Measurements from ENCODE around the gene ACADSB. TPM values are rescaled to one million over a fixed set of nuclear protein-coding genes. Genes with fewer than 3 reads are reported as not detected.

The ACADSB gene
- total and polyA plus RNA-seq, 7 experiments from 2014 or later, result 23.7 to 47.0 (median 27.3) TPM

DNA sequence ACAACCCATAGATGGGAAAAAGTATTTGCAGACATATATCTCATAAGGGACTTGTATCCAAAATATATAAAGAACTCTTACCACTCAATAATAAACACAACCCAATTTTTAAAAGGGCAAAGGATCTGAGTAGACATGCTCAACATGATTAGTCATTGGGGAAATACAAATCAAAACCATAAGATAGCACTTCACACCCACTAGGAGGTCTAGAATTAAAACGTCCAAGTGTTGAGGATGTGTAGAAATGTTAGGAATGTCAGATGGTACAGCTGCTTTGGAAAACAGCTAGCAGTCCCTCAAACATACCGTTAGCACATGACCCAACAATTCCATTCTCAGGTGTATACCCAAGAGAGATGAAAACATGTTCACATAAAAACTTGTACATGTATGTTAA lies 20.3 kb upstream of the ACADSB start:
- Mint-ChIP-seq H3K4me1 (peaks cover 0 to 6% (median 0%) of the 10 kb centered on the region in 7 donors), H3K9me3 (no peaks in the 10 kb centered on the region), H3K27me3 (no peaks in the 10 kb centered on the region), H3K27ac (peak overlapping the region in 1 of 9 donors; percentile 71), H3K36me3 (peaks cover 3 to 9% (median 5%) of the 10 kb centered on the region in 5 donors), H3K4me3 (no peak overlapping the region)
- intact Hi-C loops (cut with micrococcal nuclease), result loop anchor here in 1 of 2 donors (10.0 kb wide), 1 partner anchor 1014 kb away; the partner anchor contains the start of gene NSMCE4A
- DNase-seq, result no peak
- H3K27me3 ChIP-seq (ENCODE audit: control insufficient read depth in 2 of 2, insufficient read depth in 2 of 2, low read length in 2 of 2), result no peaks in the 10 kb centered on the region
- no peak overlapping the region for H3K4me3 ChIP-seq (ENCODE audit: low read length)
- ATAC-seq, result no peak
- ChIA-PET POLR2A (no interaction called here), CTCF (no interaction called here)
- no peak overlapping the region for H3K27ac ChIP-seq (ENCODE audit: low read depth, low read length)
- H3K4me1 ChIP-seq (ENCODE audit: control insufficient read depth in 2 of 2, insufficient read depth in 2 of 2, low read length in 2 of 2), result no peaks in the 10 kb centered on the region
- peaks cover 0 to 16% (median 11%) of the 10 kb centered on the region in 3 experiments for H3K36me3 ChIP-seq (ENCODE audit: control insufficient read depth in 2 of 3, insufficient read depth in 3 of 3, low read length in 3 of 3)
- no peaks in the 10 kb centered on the region for H3K9me3 ChIP-seq (ENCODE audit: control insufficient read depth in 2 of 3, low read length in 3 of 3)

DNA sequence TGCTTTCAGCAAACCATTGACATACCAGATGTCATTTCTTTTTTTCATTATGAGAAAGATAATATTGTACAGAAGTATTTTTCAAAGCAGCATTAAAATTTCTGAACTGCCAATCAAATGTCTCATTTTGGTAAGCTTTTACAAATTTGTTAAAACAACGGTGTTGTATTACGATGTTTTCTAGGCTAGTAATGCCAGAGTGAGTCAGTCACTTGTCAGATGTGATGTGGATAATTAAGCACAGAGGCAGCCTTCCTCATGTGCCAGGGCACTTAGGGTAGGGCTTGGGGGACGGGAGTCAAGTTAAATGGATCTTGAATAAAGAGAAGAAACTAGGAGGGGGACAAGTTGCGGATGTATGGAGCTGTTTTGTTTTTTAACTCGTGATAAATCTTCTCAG lies 18.5 kb upstream of the ACADSB start:
- ATAC-seq (no peak), DNase-seq (no peak)
- Mint-ChIP-seq H3K9me3 (no peaks in the 10 kb centered on the region), H3K4me1 (peaks cover 0 to 3% (median 0%) of the 10 kb centered on the region in 7 donors), H3K27ac (peak overlapping the region in 4 of 9 donors; percentile 3 to 76 (median 28)), H3K27me3 (no peaks in the 10 kb centered on the region), H3K4me3 (no peak overlapping the region), H3K36me3 (peaks cover 4 to 17% (median 9%) of the 10 kb centered on the region in 5 donors)
- CTCF ChIA-PET, result interaction anchor here (1.2 kb wide), 1 partner anchor 17 kb away, joined by 3 read pairs; no protein-coding TSS in a partner anchor
- intact Hi-C loops (cut with micrococcal nuclease), result no loop called here
- H3K27ac ChIP-seq (ENCODE audit: low read depth, low read length), result no peak overlapping the region
- POLR2A ChIA-PET, result interaction anchor here (1.4 kb wide), 1 partner anchor 45 kb away, joined by 3 read pairs; no protein-coding TSS in a partner anchor
- no peaks in the 10 kb centered on the region for H3K27me3 ChIP-seq (ENCODE audit: control insufficient read depth in 2 of 2, insufficient read depth in 2 of 2, low read length in 2 of 2)
- H3K9me3 ChIP-seq (ENCODE audit: control insufficient read depth in 2 of 3, low read length in 3 of 3), result no peaks in the 10 kb centered on the region
- no peak overlapping the region for H3K4me3 ChIP-seq (ENCODE audit: low read length)
- H3K4me1 ChIP-seq (ENCODE audit: control insufficient read depth in 2 of 2, insufficient read depth in 2 of 2, low read length in 2 of 2), result no peaks in the 10 kb centered on the region
- peaks cover 4 to 33% (median 11%) of the 10 kb centered on the region in 3 experiments for H3K36me3 ChIP-seq (ENCODE audit: control insufficient read depth in 2 of 3, insufficient read depth in 3 of 3, low read length in 3 of 3)

DNA sequence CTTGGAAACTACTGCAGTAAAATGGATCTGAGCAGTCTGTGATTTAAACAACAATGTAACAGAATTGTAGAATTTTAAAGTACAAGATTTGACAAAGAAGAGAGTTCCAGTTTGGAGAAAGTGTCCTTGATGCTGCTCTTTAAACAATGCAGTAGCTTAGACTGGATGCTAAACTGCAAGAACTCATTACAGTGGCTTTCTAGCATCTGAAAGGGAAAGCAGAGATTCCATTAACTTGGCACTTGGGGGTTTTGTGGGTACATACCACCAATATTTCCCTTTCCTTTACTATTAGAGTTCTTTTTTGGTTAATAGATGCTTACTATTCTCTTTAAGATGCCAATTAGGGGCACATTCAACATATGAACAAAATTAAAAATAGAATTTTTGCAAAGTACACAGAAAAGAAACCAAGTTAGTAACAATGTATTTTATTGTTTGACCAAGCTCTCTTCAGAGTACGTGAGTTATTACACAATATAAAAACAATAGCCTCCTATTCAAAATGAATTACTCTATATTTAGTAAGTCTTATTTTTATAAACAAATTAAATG lies 16.7 kb upstream of the ACADSB start:
- H3K27me3 Mint-ChIP-seq, result no peaks in the 10 kb centered on the region
- DNase-seq (no peak), ATAC-seq (no peak)
- Histone ChIP-seq H3K9me3 (ENCODE audit: control insufficient read depth in 2 of 3, low read length in 3 of 3) (no peaks in the 10 kb centered on the region), H3K4me1 (ENCODE audit: control insufficient read depth in 2 of 2, insufficient read depth in 2 of 2, low read length in 2 of 2) (no peaks in the 10 kb centered on the region), H3K36me3 (ENCODE audit: control insufficient read depth in 2 of 3, insufficient read depth in 3 of 3, low read length in 3 of 3) (peaks cover 8 to 51% (median 11%) of the 10 kb centered on the region in 3 experiments), H3K27ac (ENCODE audit: low read depth, low read length) (no peak overlapping the region), H3K4me3 (ENCODE audit: low read length) (no peak overlapping the region), H3K27me3 (ENCODE audit: control insufficient read depth in 2 of 2, insufficient read depth in 2 of 2, low read length in 2 of 2) (no peaks in the 10 kb centered on the region)
- peak overlapping the region in 1 of 9 donors; percentile 19 for H3K27ac Mint-ChIP-seq
- intact Hi-C loops (cut with micrococcal nuclease), result no loop called here
- ChIA-PET CTCF (no interaction called here), POLR2A (interaction anchor here (0.7 kb wide), 1 partner anchor 8 kb away, joined by 3 read pairs; no protein-coding TSS in a partner anchor)
- H3K9me3 Mint-ChIP-seq, result no peaks in the 10 kb centered on the region
- H3K4me3 Mint-ChIP-seq, result no peak overlapping the region
- peaks cover 0 to 4% (median under 1%) of the 10 kb centered on the region in 7 donors for H3K4me1 Mint-ChIP-seq
- peaks cover under 1 to 26% (median 17%) of the 10 kb centered on the region in 5 donors for H3K36me3 Mint-ChIP-seq

DNA sequence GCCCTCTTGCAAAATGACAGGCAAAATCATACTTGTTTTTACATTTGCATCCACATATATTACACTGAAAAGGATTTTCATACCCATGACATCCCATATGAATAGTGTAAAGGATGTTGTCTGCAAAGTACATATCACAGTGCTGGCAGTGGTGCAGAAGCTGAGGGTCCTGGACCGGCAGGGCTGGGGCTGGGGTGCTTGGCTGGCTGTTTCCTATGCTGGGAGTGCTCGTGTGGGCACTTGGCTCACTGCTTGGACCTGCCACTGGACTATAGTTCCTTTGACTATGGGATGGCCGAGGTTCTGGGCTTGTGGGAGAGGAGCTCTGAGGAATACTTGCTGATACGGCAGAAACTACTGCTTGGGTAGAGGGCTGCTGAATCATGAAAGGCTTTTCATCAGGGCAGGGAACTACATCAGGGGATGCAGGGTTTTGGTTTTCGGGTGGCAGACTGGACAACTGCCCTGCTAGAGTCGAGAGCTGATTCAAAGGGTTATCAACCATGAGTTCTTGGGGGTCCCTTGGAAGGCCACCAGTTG lies 14.9 kb upstream of the ACADSB start:
- DNase-seq, result no peak
- peaks cover 5 to 33% (median 17%) of the 10 kb centered on the region in 5 donors for H3K36me3 Mint-ChIP-seq
- POLR2A ChIA-PET, result no interaction called here
- no peaks in the 10 kb centered on the region for H3K27me3 ChIP-seq (ENCODE audit: control insufficient read depth in 2 of 2, insufficient read depth in 2 of 2, low read length in 2 of 2)
- H3K9me3 ChIP-seq (ENCODE audit: control insufficient read depth in 2 of 3, low read length in 3 of 3), result no peaks in the 10 kb centered on the region
- H3K36me3 ChIP-seq (ENCODE audit: control insufficient read depth in 2 of 3, insufficient read depth in 3 of 3, low read length in 3 of 3), result peaks cover 11 to 65% (median 12%) of the 10 kb centered on the region in 3 experiments
- CTCF ChIA-PET, result no interaction called here
- H3K27ac ChIP-seq (ENCODE audit: low read depth, low read length), result no peak overlapping the region
- H3K4me1 Mint-ChIP-seq, result peaks cover 0 to 20% (median 10%) of the 10 kb centered on the region in 7 donors
- ATAC-seq, result no peak
- H3K27ac Mint-ChIP-seq, result peak overlapping the region in 2 of 9 donors; percentile 26 to 34
- no peaks in the 10 kb centered on the region for H3K9me3 Mint-ChIP-seq
- H3K4me3 Mint-ChIP-seq, result no peak overlapping the region
- intact Hi-C loops (cut with micrococcal nuclease), result no loop called here
- no peak overlapping the region for H3K4me3 ChIP-seq (ENCODE audit: low read length)
- no peaks in the 10 kb centered on the region for H3K27me3 Mint-ChIP-seq
- no peaks in the 10 kb centered on the region for H3K4me1 ChIP-seq (ENCODE audit: control insufficient read depth in 2 of 2, insufficient read depth in 2 of 2, low read length in 2 of 2)

DNA sequence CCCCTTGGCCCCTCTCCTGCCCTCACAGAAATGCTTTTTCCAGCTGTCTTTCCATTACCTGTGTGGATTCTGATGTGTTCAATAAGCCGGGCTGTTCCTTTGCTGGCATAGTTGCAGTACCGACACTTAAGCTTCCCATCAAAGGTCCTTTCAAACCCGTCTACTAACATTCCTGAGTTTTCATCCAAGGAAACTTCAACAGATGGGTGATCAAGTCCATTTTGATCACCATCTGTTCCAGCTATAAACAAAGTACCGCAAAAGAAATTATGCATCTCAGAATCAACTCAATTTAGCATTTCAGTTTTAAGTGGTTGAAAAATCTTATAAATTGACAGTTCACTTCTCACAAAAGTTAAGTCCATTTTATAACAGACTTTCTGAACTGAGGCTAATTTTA lies 12.9 kb upstream of the ACADSB start:
- Mint-ChIP-seq H3K36me3 (peaks cover 5 to 31% (median 17%) of the 10 kb centered on the region in 5 donors), H3K9me3 (no peaks in the 10 kb centered on the region), H3K27ac (no peak overlapping the region), H3K4me1 (peaks cover 8 to 40% (median 28%) of the 10 kb centered on the region in 7 donors), H3K4me3 (no peak overlapping the region), H3K27me3 (no peaks in the 10 kb centered on the region)
- Histone ChIP-seq H3K4me3 (ENCODE audit: low read length) (no peak overlapping the region), H3K9me3 (ENCODE audit: control insufficient read depth in 2 of 3, low read length in 3 of 3) (no peaks in the 10 kb centered on the region), H3K36me3 (ENCODE audit: control insufficient read depth in 2 of 3, insufficient read depth in 3 of 3, low read length in 3 of 3) (peaks cover 11 to 62% (median 12%) of the 10 kb centered on the region in 3 experiments), H3K27ac (ENCODE audit: low read depth, low read length) (no peak overlapping the region), H3K4me1 (ENCODE audit: control insufficient read depth in 2 of 2, insufficient read depth in 2 of 2, low read length in 2 of 2) (no peaks in the 10 kb centered on the region), H3K27me3 (ENCODE audit: control insufficient read depth in 2 of 2, insufficient read depth in 2 of 2, low read length in 2 of 2) (no peaks in the 10 kb centered on the region)
- POLR2A ChIA-PET, result interaction anchor here (0.8 kb wide), 1 partner anchor 12 kb away, joined by 4 read pairs; the partner anchor contains the start of gene IKZF5
- intact Hi-C loops (cut with micrococcal nuclease), result no loop called here
- DNase-seq (no peak), ATAC-seq (no peak)
- CTCF ChIA-PET, result no interaction called here

DNA sequence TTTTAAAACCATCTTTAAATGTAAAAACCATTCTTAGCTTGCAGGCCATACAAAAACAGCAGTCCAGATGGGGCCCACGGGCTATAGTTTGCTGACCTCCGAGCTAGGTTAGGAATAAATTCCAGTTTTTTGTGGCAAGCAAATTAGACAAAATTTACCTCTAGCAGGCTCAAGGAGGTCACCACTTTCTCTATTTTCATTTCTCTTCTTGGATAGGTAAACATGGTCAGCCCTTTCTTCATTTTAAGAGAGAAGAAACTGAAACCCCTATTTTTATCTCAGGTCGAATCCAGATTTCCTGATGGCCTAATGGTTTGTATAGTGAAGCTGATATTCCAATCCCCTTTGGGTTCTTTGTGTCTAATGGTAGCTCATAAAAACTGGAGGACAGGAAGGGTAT lies 10.9 kb upstream of the ACADSB start:
- peaks cover 14 to 53% (median 39%) of the 10 kb centered on the region in 7 donors for H3K4me1 Mint-ChIP-seq
- DNase-seq, result no peak
- Histone ChIP-seq H3K27me3 (ENCODE audit: control insufficient read depth in 2 of 2, insufficient read depth in 2 of 2, low read length in 2 of 2) (no peaks in the 10 kb centered on the region), H3K4me1 (ENCODE audit: control insufficient read depth in 2 of 2, insufficient read depth in 2 of 2, low read length in 2 of 2) (no peaks in the 10 kb centered on the region), H3K4me3 (ENCODE audit: low read length) (no peak overlapping the region), H3K36me3 (ENCODE audit: control insufficient read depth in 2 of 3, insufficient read depth in 3 of 3, low read length in 3 of 3) (peaks cover 0 to 50% (median 12%) of the 10 kb centered on the region in 3 experiments), H3K27ac (ENCODE audit: low read depth, low read length) (no peak overlapping the region), H3K9me3 (ENCODE audit: control insufficient read depth in 2 of 3, low read length in 3 of 3) (no peaks in the 10 kb centered on the region)
- H3K36me3 Mint-ChIP-seq, result peaks cover 6 to 39% (median 17%) of the 10 kb centered on the region in 5 donors
- no peaks in the 10 kb centered on the region for H3K9me3 Mint-ChIP-seq
- ChIA-PET CTCF (interaction anchor here (0.9 kb wide), 1 partner anchor 17 kb away, joined by 4 read pairs; the partner anchor contains the start of gene PSTK), POLR2A (interaction anchor here (1.0 kb wide), 1 partner anchor 10 kb away, joined by 3 read pairs; no protein-coding TSS in a partner anchor)
- no peak overlapping the region for H3K27ac Mint-ChIP-seq
- H3K27me3 Mint-ChIP-seq, result no peaks in the 10 kb centered on the region
- H3K4me3 Mint-ChIP-seq, result no peak overlapping the region
- intact Hi-C loops (cut with micrococcal nuclease), result no loop called here
- no peak for ATAC-seq
